SK-N-SH (cell line): Measurements from ENCODE around the gene COL5A1.

ENCODE experiments used
- EP300 ChIP-seq, 2 experiments: IDR thresholded peaks; 2 replicates each; pipeline versions ENCODE4 v1.4.0 to v1.6.1; 2012; ENCODE audit warnings: borderline replicate concordance in 1 of 2, low read depth in 1 of 2, low read length in 1 of 2
- EZH2phosphoT487 ChIP-seq: fragments of 200-600 bp; sonication (generic); IDR thresholded peaks from 2 replicates; pipeline ENCODE4 v1.6.1; 2017; ENCODE audit warnings: low read depth, mixed run types, mild to moderate bottlenecking, antibody characterized with exemption, moderate library complexity, borderline replicate concordance
- FOSL2 ChIP-seq: IDR thresholded peaks from 2 replicates; pipeline ENCODE4 v1.4.0; 2012; ENCODE audit warnings: low read depth, mild to moderate bottlenecking, moderate library complexity, borderline replicate concordance
- FOXJ3 ChIP-seq: sonication (generic); formaldehyde crosslinking; IDR thresholded peaks from 2 replicates; pipeline ENCODE4 v1.5.1; 2020; ENCODE audit warnings: mild to moderate bottlenecking, missing genetic modification reagents
- GABPA ChIP-seq: IDR thresholded peaks from 2 replicates; pipeline ENCODE4 v1.4.0; 2012; ENCODE audit warnings: low read depth, mild to moderate bottlenecking
- JUND ChIP-seq: IDR thresholded peaks from 2 replicates; pipeline ENCODE4 v1.4.0; 2012
- NRF1 ChIP-seq: IDR thresholded peaks from 2 replicates; pipeline ENCODE4 v1.6.1; 2012; ENCODE audit warnings: low read depth, mild to moderate bottlenecking, low read length
- POLR2AphosphoS5 ChIP-seq: IDR thresholded peaks from 2 replicates; pipeline ENCODE4 v1.6.1; 2012; ENCODE audit warnings: low read depth, low read length
- RAD21 ChIP-seq: IDR thresholded peaks from 2 replicates; pipeline ENCODE4 v1.6.1; 2012; ENCODE audit warnings: mild to moderate bottlenecking, low read length
- TAF1 ChIP-seq: IDR thresholded peaks from 2 replicates; pipeline ENCODE4 v1.6.1; 2012; ENCODE audit warnings: low read depth, mild to moderate bottlenecking, low read length, moderate library complexity, borderline replicate concordance
- TF ChIP-seq, protein P1 (sequence below): fragments of 200-600 bp; sonication (generic); IDR thresholded peaks from 2 replicates; pipeline ENCODE4 v1.6.1; 2017; ENCODE audit warnings: antibody characterized with exemption, mild to moderate bottlenecking, moderate library complexity
- TF ChIP-seq, protein P2 (sequence below): IDR thresholded peaks from 2 replicates; pipeline ENCODE4 v1.4.0; 2012; ENCODE audit warnings: low read depth
- TF ChIP-seq, protein P3 (sequence below): IDR thresholded peaks from 2 replicates; pipeline ENCODE4 v1.6.1; 2012; ENCODE audit warnings: mild to moderate bottlenecking, low read depth, low read length, moderate library complexity

DNA sequence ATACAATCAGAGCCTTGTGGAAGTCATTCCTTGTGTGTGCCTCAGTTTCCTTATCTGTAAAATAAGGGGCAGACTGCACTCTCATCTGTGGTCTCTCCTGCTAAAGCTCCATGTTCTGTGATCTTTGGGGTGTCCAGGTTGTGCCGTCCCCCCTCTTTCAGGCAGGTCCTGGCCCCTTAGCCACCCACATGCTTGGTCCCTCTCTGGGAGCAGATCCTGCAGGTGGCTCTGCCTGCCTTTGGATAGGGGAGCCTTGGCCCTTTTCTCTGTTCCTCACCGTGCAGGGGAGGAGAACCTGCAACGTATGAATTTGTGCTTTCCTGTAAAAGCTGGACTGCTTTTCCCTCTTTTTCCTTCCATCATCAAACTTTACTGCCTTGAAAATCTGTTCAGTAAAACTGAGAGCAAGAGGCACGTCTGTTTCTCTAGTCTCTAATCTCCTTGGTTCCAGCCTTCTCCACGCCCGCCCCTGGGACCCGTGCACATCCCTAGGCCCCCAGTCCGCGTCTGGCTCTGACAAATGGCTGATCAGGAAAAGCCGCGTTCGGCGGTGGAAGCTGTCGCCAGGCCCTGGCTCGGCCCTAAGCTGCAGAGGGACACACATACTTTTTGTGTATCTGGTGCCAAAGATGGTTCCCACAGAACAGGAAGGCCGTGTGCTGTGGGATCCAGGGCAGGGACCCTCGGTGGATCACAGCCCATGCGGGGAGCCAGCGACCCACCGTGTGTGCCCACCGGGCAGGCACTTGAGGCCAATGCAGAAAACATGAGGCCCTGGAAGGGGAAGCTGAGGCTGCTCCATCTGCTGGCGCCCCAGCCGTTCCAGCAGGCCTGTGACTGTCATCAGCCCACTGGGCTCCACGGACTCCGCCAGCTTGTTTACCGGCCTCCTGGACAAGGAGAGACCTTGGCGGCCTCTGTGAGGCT lies 43.4 kb upstream of the COL5A1 start:
- TF ChIP-seq FOXJ3 (no peak), POLR2AphosphoS5 (no peak), RAD21 (no peak), EZH2phosphoT487 (no peak), TAF1 (no peak), FOSL2 (no peak), EP300 (IDR thresholded peaks at IDR 0.05; ENCODE audit: borderline replicate concordance in 1 of 2, low read depth in 1 of 2, low read length in 1 of 2) (no peak), JUND (no peak), GABPA (no peak), NRF1 (no peak)
- TF ChIP-seq, protein P1, sequence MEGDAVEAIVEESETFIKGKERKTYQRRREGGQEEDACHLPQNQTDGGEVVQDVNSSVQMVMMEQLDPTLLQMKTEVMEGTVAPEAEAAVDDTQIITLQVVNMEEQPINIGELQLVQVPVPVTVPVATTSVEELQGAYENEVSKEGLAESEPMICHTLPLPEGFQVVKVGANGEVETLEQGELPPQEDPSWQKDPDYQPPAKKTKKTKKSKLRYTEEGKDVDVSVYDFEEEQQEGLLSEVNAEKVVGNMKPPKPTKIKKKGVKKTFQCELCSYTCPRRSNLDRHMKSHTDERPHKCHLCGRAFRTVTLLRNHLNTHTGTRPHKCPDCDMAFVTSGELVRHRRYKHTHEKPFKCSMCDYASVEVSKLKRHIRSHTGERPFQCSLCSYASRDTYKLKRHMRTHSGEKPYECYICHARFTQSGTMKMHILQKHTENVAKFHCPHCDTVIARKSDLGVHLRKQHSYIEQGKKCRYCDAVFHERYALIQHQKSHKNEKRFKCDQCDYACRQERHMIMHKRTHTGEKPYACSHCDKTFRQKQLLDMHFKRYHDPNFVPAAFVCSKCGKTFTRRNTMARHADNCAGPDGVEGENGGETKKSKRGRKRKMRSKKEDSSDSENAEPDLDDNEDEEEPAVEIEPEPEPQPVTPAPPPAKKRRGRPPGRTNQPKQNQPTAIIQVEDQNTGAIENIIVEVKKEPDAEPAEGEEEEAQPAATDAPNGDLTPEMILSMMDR: no peak
- TF ChIP-seq, protein P2, sequence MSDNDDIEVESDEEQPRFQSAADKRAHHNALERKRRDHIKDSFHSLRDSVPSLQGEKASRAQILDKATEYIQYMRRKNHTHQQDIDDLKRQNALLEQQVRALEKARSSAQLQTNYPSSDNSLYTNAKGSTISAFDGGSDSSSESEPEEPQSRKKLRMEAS: no peak
- TF ChIP-seq, protein P3, sequence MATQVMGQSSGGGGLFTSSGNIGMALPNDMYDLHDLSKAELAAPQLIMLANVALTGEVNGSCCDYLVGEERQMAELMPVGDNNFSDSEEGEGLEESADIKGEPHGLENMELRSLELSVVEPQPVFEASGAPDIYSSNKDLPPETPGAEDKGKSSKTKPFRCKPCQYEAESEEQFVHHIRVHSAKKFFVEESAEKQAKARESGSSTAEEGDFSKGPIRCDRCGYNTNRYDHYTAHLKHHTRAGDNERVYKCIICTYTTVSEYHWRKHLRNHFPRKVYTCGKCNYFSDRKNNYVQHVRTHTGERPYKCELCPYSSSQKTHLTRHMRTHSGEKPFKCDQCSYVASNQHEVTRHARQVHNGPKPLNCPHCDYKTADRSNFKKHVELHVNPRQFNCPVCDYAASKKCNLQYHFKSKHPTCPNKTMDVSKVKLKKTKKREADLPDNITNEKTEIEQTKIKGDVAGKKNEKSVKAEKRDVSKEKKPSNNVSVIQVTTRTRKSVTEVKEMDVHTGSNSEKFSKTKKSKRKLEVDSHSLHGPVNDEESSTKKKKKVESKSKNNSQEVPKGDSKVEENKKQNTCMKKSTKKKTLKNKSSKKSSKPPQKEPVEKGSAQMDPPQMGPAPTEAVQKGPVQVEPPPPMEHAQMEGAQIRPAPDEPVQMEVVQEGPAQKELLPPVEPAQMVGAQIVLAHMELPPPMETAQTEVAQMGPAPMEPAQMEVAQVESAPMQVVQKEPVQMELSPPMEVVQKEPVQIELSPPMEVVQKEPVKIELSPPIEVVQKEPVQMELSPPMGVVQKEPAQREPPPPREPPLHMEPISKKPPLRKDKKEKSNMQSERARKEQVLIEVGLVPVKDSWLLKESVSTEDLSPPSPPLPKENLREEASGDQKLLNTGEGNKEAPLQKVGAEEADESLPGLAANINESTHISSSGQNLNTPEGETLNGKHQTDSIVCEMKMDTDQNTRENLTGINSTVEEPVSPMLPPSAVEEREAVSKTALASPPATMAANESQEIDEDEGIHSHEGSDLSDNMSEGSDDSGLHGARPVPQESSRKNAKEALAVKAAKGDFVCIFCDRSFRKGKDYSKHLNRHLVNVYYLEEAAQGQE: no peak
